ENCODE results near the gene TBXAS1.
"Not testable (repeated sequence)": the region's sequence is repeated elsewhere in the genome, so short reads cannot be mapped to it uniquely, and the experiment has no call there.

TBXAS1 gene

GRCh38 chr7:139915864-139916716 lies 87.0 kb downstream of the TBXAS1 start:
- peak in 1 of 2 donors; percentile 3 for DNase-seq

GRCh38 chr7:139916717-139917395 lies 87.8 kb downstream of the TBXAS1 start:
- DNase-seq, result no peak

- DNase-seq, result no peak
These were observed 88.8 kb downstream of the TBXAS1 start for GRCh38 chr7:139917851-139918250.

- no peak for DNase-seq
These were observed 89.4 kb downstream of the TBXAS1 start for GRCh38 chr7:139918480-139918879.

GRCh38 chr7:139923090-139923489 lies 94.0 kb downstream of the TBXAS1 start:
- no peak for DNase-seq

- DNase-seq, result no peak
These were observed 95.4 kb downstream of the TBXAS1 start for GRCh38 chr7:139924461-139924860.

GRCh38 chr7:139929221-139929620 lies 100.2 kb downstream of the TBXAS1 start:
- DNase-seq, result not testable (repeated sequence)

- no peak for DNase-seq
These were observed 101.4 kb downstream of the TBXAS1 start for GRCh38 chr7:139930286-139930965.

- DNase-seq, result no peak
These were observed 102.3 kb downstream of the TBXAS1 start for GRCh38 chr7:139931190-139931934.

GRCh38 chr7:139932531-139932930 lies 103.5 kb downstream of the TBXAS1 start:
- DNase-seq, result no peak

- no peak for DNase-seq
These were observed 107.8 kb downstream of the TBXAS1 start for GRCh38 chr7:139936760-139937310.

GRCh38 chr7:139937715-139938114 lies 108.7 kb downstream of the TBXAS1 start:
- peak in 1 of 2 donors; percentile 10 for DNase-seq

- no peak for DNase-seq
These were observed 111.8 kb downstream of the TBXAS1 start for GRCh38 chr7:139940866-139941265.

- DNase-seq, result no peak
These were observed 112.4 kb downstream of the TBXAS1 start for GRCh38 chr7:139941421-139941820.

- DNase-seq, result no peak
These were observed 112.8 kb downstream of the TBXAS1 start for GRCh38 chr7:139941866-139942265.

- no peak for DNase-seq
These were observed 113.6 kb downstream of the TBXAS1 start for GRCh38 chr7:139942636-139943035.

- DNase-seq, result no peak
These were observed 114.3 kb downstream of the TBXAS1 start for GRCh38 chr7:139943401-139943800.

GRCh38 chr7:139944248-139944647 lies 115.2 kb downstream of the TBXAS1 start:
- no peak for DNase-seq

GRCh38 chr7:139946533-139946932 lies 117.5 kb downstream of the TBXAS1 start:
- no peak for DNase-seq

GRCh38 chr7:139947021-139947420 lies 118.0 kb downstream of the TBXAS1 start:
- DNase-seq, result no peak

GRCh38 chr7:139948167-139948566 lies 119.1 kb downstream of the TBXAS1 start:
- no peak for DNase-seq

GRCh38 chr7:139948587-139949335 lies 119.7 kb downstream of the TBXAS1 start:
- no peak for DNase-seq
